Measurements from ENCODE around the gene PTDSS2. TPM values are rescaled to one million over a fixed set of nuclear protein-coding genes. Genes with fewer than 3 reads are reported as not detected.
"Not testable (repeated sequence)": the region's sequence is repeated elsewhere in the genome, so short reads cannot be mapped to it uniquely, and the experiment has no call there.

PTDSS2 gene
- total RNA-seq, 1 donor from 2014 or later = 26.9 TPM

DNA sequence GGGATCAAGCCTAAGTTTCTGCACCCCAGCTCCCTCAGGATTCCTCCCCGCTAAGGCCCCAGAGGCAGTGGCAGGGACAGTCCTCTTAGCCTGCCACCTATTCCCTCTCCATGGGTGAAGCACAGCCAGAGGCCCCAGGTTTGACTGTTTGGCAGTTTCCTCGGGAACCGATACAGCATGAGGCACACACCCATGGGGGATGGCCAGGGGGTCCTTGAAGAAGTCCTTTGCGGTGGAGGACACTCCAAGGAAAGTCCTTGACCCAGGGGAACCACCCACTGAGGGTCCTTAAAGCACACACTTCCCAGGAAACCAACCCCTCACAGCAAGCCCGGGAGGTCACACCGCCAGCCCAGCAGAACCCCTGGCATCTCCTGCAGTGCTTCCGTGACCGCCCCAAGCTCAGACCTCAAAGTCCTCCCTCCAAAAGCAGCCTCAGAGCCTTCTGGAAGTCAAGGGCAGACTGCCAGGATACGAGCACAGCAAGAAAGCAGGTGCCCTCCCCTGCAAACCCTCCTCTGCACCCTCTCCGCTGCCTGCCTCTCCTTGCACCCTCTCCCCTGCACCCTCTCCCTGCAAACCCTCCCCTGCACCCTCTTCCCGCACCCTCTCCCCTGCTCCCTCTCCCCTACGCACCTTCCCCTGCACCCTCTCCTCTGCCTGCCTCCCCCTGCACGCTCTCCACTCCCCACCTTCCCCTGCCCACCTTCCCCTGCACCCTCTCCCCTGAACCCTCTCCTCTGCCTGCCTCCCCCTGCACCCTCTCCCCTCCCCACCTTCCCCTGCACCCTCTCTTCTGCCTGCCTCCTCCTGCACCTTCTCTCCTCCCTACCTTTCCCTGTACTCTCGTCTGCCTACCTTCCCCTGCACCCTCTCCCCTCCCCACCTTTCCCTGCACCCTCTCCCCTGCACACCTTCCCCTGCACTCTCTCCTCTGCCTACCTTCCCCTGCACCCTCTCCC is 36.7 kb upstream of the PTDSS2 start:
- DNase-seq (ENCODE audit: low spot score) = no peak

DNA sequence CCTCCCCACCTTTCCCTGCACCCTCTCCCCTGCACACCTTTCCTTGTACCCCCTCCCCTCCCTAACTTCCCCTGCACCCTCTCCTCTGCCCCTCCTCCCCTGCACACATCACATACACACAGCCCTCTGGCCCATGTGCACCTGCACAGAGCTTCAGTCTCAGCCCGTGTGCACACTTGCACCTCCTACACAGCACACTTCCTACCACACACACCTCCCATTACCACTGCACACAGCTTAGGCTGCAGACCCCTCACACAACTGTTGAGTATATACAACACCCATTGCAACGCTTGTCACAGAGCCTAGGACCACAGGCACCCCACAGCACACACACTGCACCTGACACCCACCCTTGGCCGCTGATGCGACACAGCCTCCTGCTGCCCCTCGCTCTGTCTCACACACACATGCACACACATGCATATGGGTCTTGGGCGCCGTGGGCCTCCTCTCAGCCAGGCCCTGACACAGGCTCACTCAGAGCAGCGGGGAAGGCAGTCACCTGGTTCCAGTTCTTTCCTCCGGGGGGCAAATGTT is 35.7 kb upstream of the PTDSS2 start:
- DNase-seq (ENCODE audit: low spot score) = no peak

DNA sequence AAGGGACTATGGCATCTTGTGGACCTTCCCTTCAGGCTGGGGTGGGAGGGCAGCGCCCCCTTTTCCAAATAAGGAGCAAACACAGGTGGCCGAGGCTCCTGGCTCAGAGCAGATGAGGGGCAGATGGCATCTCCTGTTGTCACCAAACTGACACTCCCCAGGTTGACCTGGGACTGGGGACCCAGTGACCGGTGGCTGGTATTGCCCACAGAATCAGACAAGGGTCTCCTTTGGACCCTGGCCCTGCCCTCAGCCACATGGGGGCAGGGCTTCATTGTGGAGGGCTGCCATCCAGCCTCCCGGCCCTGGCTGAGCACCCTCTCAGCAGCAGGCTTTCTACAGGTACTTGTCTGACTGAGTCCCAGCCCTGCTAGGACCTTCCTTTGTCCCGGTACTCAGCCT is 34.4 kb upstream of the PTDSS2 start:
- no peak for DNase-seq (ENCODE audit: low spot score)

DNA sequence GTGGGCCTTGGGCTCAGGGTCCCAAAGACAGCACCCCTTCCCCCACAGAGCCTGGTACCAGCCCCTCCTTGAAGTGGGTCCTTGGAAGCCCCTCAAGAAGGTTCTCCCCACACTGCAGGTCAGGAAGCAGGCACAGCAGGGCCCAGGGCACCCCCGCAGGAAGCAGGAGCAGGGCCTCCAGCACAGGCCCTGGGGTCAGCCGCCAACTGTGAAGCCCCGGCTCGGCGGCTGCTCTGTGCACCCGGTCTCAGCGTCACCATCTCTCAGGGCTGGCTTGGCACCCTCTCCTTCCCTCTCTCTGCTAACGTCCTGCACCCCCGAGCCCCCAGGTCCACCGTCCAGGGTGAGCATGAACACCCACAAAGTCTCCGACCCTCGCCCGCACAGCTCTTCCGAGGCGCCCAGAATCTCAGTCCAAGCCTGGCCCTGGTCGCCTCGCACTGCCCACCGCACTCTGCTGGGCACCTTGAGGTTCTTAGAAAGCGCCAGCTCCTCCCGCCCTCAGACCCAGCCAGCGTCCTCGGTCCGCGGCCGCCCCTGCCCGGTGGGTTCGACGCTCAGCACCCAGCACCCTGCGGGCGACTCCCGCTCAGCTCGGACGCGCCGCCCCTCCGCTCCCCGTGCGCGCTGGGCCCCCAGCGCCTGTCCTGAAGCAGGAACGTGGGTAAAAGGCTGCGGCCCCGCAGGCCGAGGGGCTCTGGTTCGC is 33.9 kb upstream of the PTDSS2 start:
- DNase-seq (ENCODE audit: low spot score) = no peak

DNA sequence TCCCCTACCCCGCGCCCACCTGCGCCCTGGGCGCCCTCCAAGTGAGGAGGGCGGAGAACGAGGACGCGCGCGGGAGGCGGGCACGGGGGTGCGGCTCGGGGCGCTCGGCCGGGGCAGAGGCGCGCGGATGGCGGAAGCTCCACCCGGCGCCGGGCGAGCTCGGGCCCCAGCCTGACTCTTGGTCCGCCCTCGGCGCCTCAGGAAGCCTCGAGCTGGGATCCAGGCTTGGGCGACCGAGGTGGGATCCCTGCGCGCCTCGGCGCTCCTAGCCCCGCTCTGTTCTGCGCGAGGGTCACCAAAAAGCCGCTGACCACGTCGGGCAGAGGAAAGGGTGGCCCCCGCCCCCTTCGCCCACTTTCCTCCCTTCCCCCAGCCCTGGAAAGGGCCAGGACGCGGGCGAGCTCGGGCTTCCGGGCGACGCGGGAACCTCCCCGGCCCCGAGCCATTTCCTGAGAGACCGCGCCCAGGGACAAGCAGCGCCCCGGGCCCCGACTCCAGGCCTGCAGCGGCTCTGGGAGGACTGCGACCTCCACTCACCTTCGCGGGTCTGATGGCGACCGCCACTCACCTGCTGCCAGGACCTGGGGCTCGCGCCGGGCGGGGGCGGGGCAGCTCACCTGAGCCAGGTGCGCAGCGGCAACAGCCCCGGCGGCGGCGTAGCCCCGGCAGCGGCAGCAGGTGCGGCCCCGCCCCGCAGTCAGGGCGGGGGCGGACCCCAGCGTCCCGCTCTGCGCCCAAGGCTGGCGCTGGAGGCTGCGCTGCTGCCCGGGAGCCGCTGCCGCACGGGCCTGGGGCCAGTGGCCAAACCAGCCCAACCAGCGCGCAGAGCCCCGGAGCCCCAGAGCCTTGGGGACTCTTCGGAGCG is 33.1 kb upstream of the PTDSS2 start:
- no peak for DNase-seq (ENCODE audit: low spot score)

DNA sequence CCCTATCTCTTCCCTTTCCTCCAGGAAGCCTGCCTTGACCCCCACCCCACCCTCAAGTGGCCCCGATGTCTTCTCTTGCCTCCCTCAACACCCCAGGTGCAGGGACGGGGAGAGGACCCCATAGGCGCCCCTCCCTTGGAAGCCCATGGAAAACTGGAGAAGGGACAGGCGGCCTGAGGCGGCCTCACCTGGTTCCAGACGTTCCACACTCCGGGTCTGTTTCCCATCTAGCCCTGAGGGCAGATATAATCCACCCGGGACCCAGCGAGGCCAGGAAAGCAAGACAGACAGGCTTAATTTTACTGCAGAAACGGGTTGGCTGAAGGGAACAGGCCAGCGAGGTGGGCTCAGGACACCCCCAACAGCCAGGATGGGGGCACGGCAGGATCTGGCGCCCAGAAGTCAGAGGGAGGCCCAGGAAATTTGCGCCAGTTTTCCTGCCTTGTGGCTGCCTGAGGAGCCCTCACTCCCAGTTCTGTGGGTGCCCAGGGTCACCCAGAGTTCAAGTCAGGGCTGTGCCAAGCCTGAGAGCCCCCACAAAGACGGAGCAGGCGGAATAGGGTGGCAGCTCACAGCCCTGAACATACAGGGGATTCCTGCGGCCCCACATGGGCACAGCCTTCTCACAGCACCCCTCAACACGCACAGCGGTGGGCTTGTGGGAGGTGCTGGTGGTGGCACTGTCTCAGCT is 32.3 kb upstream of the PTDSS2 start:
- no peak for DNase-seq (ENCODE audit: low spot score)

DNA sequence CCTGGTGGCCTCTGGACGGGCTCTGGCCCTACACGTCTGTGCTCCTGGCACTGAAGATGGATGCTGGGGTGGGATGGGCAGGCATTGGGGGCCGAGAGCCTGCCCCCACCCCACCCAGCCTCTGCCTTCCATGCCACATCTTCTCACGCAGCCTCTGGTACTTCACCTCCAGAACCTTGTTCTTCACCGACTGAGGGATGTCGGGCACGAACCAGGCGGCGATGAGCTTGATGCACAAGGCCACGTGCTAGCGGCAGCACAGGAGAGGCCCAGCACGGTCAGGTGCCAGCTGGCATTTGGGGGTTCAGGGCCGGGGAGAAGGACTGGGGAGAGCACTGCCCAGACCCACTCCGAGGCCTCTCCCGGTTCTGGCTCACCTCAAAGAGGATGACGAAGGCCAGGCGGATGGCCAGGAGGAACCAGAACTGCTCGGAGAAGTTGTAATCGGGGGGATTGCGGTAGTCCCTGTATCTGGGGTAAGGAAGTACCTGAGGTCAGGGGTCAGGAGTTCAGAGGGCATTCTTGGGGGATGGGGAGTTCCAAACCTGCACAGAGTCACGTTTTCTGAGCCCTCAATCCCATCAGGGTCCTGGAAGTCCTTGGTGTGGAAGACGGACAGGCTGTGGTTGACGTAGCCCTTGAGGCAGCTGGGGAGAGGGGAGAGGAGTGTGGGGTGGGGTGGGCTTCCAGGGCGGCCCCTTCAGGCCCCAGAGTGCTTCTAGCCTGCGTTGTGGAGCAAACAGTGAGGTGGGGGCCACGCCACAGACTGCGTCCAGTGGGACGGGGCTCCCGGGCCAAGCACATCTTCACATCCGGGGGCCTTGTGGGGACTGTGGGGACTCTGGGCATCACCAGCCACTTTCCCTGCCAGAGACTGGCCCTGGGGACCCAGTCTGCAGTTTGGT is 31.5 kb upstream of the PTDSS2 start:
- DNase-seq (ENCODE audit: low spot score) = no peak

DNA sequence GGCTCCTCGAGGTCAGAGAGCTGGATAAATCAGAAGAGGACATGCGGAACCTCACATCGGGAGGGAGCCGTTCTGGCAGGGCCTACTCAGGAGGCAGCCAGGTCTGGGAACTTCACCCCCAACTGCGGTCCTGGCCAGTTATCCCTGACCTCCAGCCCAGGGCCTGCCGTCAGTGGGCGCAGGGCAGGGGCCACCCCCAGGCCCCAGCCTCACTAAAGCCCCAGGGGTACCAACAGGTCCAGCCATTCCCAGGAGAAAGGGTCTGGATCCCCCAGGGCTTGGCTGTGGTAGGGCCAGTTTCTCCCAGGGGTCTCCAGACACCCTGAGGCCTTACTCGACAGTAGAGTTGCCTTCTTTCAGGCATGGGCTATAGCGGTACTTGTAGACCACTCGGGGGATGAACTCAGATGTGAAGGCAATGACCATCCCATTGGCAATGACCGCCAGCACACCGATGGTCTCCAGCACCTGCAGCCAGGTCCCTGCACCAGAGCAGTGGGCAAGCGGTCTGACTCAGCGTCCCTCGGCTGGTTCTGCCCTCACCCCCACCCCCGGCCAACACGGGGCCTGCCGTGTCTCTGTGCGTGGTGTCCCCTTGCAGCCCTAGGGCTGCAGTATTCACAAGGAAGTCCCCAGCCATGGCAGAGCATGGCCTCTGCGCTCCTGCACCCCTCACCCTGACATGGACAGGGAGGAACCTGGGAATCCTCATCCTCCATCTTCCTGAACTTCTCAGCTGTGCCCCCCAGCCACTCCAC is 30.7 kb upstream of the PTDSS2 start:
- DNase-seq (ENCODE audit: low spot score) = no peak

DNA sequence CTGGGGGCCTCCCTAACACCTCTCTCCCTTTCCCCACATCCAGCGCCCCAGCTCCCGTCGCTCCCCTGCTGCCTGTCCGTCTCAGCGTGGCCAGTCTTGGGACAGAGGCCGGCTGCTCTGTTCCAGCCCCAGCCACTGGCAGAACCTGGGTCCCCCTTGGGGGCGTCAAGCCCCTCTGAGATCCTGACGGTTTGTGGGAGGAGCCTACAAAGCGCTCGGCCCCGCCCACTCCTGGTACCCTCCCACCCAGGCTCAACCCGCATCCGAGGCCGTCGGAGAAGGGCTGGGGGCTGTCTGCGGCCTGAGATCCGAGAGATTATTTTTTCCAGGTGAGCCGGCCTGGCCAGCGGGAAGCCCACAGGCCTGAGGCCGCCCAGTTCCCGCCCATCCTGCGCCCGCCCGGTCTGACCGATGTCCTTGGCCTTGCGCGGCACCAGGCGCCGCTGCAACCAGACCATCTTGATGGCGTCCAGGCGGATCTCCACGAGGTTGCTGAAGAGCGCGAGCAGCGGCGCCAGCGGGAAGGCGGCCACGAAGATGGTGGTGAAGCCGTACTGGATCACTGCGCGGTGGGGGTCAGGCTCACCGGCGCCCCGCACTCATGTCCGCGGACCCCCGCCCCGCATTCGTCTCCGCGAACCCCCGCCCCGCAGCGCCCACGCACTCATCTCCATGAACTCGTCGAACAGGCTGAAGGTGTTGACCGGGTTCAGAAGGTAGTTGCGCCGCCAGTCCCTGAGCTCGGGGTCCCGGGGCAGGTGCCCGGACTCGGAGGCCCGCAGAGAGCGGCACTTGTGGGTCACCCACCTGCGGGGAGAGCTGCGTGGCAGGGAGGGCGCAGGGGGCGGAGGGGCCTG is 29.8 kb upstream of the PTDSS2 start:
- no peak for DNase-seq (ENCODE audit: low spot score)

DNA sequence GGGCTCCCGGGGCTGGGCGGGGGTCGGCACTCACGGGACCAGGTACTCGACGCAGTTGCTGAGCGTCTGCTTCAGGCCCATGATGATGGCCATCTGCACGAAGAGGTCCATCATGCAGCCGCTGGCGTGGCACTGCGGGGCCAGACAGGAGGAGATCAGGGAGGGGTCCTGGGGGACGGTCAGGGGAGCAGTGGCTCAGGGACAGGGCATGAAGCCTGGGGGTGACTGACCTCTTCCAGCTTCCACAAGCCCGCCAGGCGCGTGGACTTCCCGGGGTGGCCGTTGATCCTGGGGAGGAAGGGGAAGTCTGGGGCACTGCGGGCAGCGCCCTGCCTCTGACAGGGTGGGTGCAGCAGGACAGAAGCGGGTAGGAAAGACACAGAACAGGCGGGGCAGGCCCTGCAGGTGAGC is 29.2 kb upstream of the PTDSS2 start:
- no peak for DNase-seq (ENCODE audit: low spot score)

DNA sequence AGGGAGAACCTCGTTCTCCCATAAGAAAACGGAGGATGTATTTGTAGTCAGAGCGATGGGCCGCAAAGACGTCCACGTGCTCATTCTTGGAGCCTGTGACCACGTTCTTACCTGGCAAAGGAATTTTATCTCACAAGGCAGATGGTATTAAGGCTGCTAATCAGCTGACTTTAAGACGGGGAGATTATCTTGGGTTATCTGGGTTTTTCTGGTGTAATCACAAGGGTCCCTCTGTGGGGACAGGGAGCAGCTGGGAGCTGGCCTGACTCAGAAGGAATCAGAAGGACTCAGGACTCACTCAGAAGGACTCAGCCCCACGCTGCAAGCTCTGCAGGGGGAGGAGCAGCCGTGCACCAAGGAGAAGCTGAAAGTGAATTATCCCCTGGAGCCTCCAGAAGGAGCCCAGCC is 27.8 kb upstream of the PTDSS2 start:
- no peak for DNase-seq (ENCODE audit: low spot score)

DNA sequence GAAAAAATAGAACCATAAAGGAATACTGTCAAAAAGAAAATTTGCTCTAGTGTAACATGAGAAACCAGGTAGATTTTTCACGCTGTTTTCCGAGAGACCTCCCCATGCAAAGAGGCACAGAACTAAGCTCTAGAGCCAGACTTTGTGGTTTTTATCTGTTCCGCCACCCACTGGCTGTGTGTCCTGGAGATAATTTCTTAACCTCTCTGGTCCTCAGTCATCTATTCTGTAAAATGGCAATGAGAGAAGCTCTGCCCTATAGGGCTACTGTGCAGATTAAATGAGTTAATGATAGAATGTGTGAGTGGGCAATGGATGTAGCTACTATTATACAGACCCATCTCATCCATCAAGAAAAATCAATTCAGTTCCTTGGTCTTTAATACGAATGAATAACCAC is 25.8 kb upstream of the PTDSS2 start:
- no peak for DNase-seq (ENCODE audit: low spot score)

DNA sequence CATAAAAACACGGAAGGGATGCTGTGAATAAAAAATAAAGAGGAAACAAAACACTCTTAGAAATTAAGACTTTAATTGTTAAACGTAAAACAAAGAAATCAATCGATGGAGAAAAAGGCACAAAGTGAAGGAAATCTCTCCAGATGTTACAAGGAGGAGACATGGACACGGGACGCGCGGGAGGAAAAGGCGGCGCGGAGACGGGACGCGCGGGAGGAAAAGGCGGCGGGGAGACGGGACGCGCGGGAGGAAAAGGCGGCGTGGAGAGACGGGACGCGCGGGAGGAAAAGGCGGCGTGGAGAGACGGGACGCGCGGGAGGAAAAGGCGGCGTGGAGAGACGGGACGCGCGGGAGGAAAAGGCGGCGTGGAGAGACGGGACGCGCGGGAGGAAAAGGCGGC is 25.3 kb upstream of the PTDSS2 start:
- DNase-seq (ENCODE audit: low spot score) = not testable (repeated sequence)

DNA sequence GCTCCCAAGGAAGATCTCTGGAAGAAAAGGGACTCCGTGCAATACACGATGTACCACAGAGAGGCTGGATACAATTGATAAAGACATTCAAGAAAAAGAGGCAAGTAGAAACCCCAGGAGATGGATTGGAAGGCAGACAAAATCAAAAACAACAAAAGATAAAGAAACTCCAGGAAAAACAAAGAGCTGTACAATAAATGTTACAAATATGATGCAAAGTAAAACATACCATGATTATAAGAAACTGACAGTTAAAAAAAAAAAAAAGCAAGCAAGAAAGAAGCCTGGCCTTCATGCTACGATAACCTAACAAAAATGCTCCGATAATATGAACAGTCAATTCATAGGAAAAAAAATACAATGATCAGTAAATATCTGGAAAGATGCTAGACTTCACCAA is 24.8 kb upstream of the PTDSS2 start:
- DNase-seq (ENCODE audit: low spot score) = no peak

DNA sequence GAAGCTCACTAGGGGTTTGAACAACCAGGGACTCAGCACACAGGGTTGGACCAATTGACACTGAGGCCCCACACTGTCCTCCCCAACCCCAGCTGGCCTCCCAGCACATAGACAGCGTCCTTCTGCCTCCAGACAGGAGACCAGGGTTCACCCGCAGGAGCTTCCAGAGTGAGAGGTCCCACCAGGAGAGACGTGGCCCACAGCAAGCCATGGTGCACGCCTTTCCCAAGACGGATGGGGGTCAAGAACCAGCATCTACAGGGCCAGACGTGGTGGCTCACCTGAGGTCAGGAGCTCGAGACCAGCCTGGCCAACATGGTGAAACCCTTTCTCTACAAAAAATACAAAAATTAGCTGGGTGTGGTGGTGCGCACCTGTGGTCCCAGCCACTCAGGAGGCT is 23.2 kb upstream of the PTDSS2 start:
- DNase-seq (ENCODE audit: low spot score) = no peak

DNA sequence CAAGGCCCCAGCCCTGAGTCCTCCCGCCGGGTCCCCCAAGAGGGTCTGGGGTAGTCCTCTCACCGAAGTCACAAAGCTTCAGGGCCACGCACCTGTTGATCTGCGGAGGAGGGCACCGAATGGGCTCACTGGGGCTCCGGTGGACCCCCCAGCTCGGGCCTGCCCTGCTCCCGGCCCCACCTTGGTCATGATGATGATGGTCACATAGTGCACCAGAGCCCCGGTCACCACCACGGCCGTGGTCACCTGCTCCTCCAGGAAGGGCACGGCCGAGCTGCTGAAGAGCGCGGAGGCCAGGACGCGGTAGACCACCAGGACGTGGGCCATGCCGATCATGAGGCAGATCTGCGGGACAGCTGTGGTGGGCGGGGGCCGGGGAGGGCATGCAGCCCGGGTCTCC is 21.8 kb upstream of the PTDSS2 start:
- DNase-seq (ENCODE audit: low spot score) = no peak

DNA sequence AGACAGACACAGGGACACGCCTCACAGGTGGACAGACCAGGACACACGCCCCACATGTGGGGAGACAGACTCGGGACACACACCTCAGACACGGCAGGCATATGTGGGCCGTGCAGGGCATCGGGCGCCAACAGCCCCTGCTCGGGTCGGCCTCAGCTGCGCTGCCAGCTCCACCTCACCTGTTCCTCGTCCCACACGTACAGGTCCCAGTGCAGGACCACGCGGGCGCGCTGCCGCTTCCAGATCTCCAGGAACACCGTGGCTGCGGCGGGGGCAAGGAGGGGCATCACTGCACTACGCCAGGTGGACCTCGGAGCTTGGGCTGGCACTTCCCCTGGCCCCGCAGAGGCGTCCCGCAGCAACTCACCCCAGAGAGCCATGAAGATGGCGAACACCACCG is 20.7 kb upstream of the PTDSS2 start:
- DNase-seq (ENCODE audit: low spot score) = no peak

DNA sequence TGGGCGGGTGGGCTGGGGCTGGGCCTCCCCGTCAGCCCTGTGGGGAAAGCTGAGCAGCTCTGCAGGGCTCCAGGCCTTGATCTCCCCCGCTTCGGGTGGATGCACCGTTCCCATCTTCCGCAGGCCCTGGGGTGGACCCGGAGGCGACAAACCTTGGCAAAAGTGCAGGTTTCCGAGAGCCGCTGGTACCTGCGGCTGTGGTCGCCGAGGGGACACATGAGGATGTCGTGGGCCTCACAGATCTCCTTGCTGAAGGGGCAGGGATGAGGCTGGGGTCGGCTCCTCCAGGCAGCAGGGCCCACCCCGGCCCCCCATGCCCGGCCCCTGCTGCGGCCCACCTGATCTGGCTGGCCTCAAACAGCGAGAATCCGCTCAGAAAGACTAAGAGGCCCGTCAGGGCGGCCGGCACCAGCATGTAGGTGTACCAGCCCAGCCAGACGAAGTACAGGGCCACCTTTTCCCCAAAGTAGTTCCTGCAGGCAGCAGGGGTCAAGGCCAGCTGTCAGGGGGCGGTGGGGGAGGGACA is 20.1 kb upstream of the PTDSS2 start:
- no peak for DNase-seq (ENCODE audit: low spot score)
